Progenitor cell of endocrine pancreas (in vitro differentiated cells): ENCODE results near the gene ZBTB8A. TPM values are rescaled to one million over a fixed set of nuclear protein-coding genes. Genes with fewer than 3 reads are reported as not detected.
A peak's percentile ranks its signal among the peaks of the same experiment; 100 is the strongest.

Experiments used
- DNase-seq: peaks from one replicate; pipeline ENCODE4 v3.0.0; 2021; ENCODE audit warnings: low spot score; ENCODE audit not compliant: unreplicated experiment
- H3K27ac Mint-ChIP-seq: 2 replicates; pipeline ENCODE4 v1.8.0; 2021; ENCODE audit warnings: mild to moderate bottlenecking, moderate library complexity, mixed read lengths
- H3K27me3 Mint-ChIP-seq: 2 replicates; pipeline ENCODE4 v1.8.0; 2021; ENCODE audit warnings: mixed read lengths
- H3K36me3 Mint-ChIP-seq: 2 replicates; pipeline ENCODE4 v1.8.0; 2022; ENCODE audit warnings: mixed read lengths; ENCODE audit not compliant: insufficient read depth
- H3K4me1 Mint-ChIP-seq: 2 replicates; pipeline ENCODE4 v1.8.0; 2021; ENCODE audit warnings: low read depth, mixed read lengths
- H3K4me3 Mint-ChIP-seq: 2 replicates; pipeline ENCODE4 v1.8.0; 2021; ENCODE audit warnings: low read depth, mild to moderate bottlenecking, moderate library complexity, mixed read lengths
- H3K9me3 Mint-ChIP-seq: 2 replicates; pipeline ENCODE4 v1.8.0; 2021; ENCODE audit warnings: low read depth, mixed read lengths
- total RNA-seq: library from RNA; stranded (reverse); gene quantifications from 2 replicates; pipeline ENCODE4 v1.2.1, GENCODE V29; 2021
- TF ChIP-seq, protein P1 (sequence below): fragments of 200-600 bp; sonication (generic); IDR thresholded peaks from one replicate; pipeline ENCODE4 v1.5.0; 2021; ENCODE audit warnings: antibody characterized with exemption, mild to moderate bottlenecking; ENCODE audit not compliant: unreplicated experiment

ZBTB8A gene
- total RNA-seq, 1 donor from 2014 or later = 10.8 TPM

DNA sequence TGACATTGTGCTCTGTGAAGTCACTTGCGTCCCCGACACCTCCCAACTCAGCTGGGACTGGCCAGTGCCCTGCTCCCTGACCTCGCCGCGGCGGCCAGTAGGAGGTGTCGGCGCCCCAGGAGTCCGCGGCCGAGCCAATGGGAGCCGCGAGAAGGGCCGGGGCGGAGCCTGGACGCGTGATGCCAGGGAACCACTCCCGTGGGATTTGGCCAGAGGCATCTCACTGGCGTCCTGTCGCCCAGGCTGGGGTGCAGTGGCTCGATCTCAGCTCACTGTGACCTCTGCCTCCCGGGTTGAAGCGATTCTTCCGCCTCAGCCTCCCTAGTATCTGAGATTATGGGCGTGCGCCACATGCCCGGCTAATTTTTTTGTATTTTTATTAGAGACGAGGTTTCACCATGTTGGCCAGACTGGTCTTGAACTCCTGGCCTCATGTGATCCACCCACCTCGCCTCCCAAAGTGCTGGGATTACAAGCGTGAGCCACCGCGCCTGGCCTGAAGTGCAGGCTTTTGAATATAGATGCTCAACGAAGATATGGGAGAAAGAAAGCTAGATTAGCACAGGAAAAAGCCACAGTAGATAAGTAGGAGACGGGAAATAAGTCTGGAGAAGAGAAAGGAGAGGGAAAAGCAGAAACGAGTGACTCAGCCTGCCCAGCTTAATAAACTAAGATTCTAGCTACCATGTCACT, 73.1 kb downstream of the ZBTB8A start:
- H3K4me3 Mint-ChIP-seq = peak overlapping the region; percentile 75
- H3K36me3 Mint-ChIP-seq = no peaks in the 10 kb centered on the region
- TF ChIP-seq, protein P1, sequence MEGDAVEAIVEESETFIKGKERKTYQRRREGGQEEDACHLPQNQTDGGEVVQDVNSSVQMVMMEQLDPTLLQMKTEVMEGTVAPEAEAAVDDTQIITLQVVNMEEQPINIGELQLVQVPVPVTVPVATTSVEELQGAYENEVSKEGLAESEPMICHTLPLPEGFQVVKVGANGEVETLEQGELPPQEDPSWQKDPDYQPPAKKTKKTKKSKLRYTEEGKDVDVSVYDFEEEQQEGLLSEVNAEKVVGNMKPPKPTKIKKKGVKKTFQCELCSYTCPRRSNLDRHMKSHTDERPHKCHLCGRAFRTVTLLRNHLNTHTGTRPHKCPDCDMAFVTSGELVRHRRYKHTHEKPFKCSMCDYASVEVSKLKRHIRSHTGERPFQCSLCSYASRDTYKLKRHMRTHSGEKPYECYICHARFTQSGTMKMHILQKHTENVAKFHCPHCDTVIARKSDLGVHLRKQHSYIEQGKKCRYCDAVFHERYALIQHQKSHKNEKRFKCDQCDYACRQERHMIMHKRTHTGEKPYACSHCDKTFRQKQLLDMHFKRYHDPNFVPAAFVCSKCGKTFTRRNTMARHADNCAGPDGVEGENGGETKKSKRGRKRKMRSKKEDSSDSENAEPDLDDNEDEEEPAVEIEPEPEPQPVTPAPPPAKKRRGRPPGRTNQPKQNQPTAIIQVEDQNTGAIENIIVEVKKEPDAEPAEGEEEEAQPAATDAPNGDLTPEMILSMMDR = peak; percentile 50
- H3K27me3 Mint-ChIP-seq = no peaks in the 10 kb centered on the region
- peak overlapping the region; percentile 77 for H3K27ac Mint-ChIP-seq
- peaks cover 4% of the 10 kb centered on the region for H3K4me1 Mint-ChIP-seq
- peak; percentile 78 for DNase-seq
- no peaks in the 10 kb centered on the region for H3K9me3 Mint-ChIP-seq

DNA sequence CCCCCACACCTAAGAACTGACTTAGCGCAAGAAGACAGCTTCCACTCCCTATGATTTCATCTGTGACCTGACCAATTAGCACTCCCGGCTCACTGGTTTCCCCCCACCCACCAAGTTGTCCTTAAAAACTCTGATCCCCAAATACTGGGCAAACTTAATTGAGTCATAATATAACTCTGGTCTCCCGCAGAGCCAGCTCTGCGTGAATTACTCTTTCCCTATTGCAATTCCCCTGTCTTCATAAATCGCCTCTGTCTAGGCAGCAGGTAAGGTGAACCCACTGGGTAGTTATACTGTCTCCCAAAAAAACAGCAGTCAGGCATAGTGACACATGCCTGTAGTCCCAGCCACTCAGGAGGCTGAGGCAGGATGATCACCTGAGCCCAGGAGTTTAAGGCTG, 74.2 kb downstream of the ZBTB8A start:
- TF ChIP-seq, protein P1 = no peak
- H3K9me3 Mint-ChIP-seq = no peaks in the 10 kb centered on the region
- no peak overlapping the region for H3K4me3 Mint-ChIP-seq
- H3K27ac Mint-ChIP-seq = no peak overlapping the region
- DNase-seq = no peak
- H3K36me3 Mint-ChIP-seq = no peaks in the 10 kb centered on the region
- no peaks in the 10 kb centered on the region for H3K27me3 Mint-ChIP-seq
- peaks cover 4% of the 10 kb centered on the region for H3K4me1 Mint-ChIP-seq

DNA sequence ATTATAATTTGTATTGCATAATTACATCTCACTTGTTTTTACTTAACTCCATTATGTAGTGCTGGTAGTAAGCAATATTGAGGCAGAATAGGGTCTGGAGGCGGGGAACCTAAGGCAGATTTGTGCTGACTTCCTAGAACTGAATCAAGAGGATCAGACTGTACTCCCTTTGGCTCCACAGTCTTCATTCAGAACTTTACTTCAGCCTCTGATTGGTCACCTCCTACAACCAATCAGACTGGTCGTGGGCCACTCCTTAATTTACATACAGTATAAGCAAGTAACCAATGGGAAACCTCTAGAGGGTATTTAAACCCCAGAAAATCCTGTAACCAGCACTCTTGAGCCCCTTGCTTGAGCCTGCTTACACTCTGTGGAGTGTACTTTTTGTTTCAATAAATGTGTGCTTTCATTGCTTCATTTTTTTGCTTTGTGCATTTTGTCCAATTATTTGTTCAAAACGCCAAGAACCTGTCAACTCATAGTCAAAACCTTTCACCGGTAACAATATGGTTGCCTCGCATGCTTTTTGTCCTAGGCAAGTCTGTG, 79.5 kb downstream of the ZBTB8A start:
- Mint-ChIP-seq H3K9me3 (no peaks in the 10 kb centered on the region), H3K27ac (no peak overlapping the region), H3K27me3 (no peaks in the 10 kb centered on the region), H3K36me3 (peaks cover 10% of the 10 kb centered on the region), H3K4me1 (no peaks in the 10 kb centered on the region), H3K4me3 (no peak overlapping the region)
- DNase-seq = no peak
- TF ChIP-seq, protein P1 = no peak

DNA sequence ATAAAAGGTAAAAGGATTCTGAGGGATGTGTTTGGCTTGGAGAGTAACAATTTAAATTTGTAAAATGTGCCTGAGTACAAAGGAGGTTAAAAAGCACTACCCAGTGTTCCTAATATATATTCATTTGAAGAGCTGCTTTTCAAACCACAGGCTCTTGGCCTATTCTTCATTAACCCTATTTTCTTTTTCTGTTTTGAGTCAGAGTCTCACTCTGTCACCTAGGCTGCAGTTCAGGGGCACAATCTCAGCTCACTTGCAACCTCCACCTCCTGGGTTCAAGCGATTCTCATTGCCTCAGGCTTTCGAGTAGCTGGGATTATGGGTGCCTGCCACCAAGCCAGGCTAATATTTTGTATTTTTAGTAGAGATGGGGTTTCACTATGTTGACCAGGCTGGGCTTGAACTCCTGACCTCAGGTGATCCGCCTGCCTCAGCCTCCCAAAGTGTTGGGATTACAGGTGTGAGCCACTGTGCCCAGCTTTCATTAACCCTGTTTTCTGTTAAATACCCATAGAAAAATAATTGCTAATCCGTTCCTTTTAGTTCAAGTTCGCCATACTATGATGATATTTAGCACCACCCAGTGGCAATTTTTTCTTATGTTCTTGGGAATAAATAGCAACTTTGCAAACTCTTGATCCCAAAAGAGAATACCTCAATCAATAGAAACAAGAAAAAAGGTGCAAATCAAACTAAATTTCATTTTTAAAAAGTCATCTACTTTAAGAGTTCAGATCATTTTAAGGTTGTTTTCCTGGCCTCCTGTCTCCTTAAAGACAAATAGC, 80.7 kb downstream of the ZBTB8A start:
- TF ChIP-seq, protein P1 = no peak
- no peaks in the 10 kb centered on the region for H3K9me3 Mint-ChIP-seq
- DNase-seq = no peak
- H3K27ac Mint-ChIP-seq = no peak overlapping the region
- peaks cover 10% of the 10 kb centered on the region for H3K36me3 Mint-ChIP-seq
- H3K4me3 Mint-ChIP-seq = no peak overlapping the region
- H3K27me3 Mint-ChIP-seq = no peaks in the 10 kb centered on the region
- H3K4me1 Mint-ChIP-seq = no peaks in the 10 kb centered on the region

DNA sequence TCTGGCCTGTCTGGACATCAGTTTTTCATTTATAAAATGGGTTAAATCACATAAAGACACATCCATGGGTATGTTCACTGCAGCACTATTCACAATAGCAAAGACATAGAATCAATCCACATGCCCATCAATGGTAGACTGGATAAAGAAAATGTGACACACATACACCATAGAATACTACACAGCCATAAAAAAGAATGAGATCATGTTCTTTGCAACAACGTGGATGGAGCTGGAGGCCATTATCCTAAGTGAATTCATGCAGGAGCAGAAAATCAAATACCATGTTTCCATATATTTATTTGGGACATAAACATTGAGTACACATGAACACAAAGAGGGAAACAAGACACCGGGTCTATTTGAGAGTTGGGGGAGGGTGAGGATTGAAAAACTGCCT, 83.0 kb downstream of the ZBTB8A start:
- no peaks in the 10 kb centered on the region for H3K27me3 Mint-ChIP-seq
- no peak overlapping the region for H3K4me3 Mint-ChIP-seq
- H3K9me3 Mint-ChIP-seq = no peaks in the 10 kb centered on the region
- H3K27ac Mint-ChIP-seq = no peak overlapping the region
- peaks cover 10% of the 10 kb centered on the region for H3K36me3 Mint-ChIP-seq
- DNase-seq = no peak
- TF ChIP-seq, protein P1 = no peak
- no peaks in the 10 kb centered on the region for H3K4me1 Mint-ChIP-seq
